Mucosa of rectum (tissue), 2 donors: Measurements from ENCODE around the gene CHPT1.
"Not testable (repeated sequence)": the region's sequence is repeated elsewhere in the genome, so short reads cannot be mapped to it uniquely, and the experiment has no call there.

Experiments
- H3K27ac ChIP-seq, 2 donors: one replicate each; pipeline ENCODE4 v1.7.0; 2013; ENCODE audit warnings: inconsistent platforms in 2 of 2, low read depth in 2 of 2, low read length in 2 of 2
- H3K27me3 ChIP-seq, 2 donors: one replicate each; pipeline ENCODE4 v1.7.0; 2013; ENCODE audit warnings: low read length in 2 of 2; ENCODE audit not compliant: control insufficient read depth in 2 of 2, insufficient read depth in 2 of 2
- H3K36me3 ChIP-seq, 2 donors: one replicate each; pipeline ENCODE4 v1.7.0; 2013; ENCODE audit warnings: low read length in 2 of 2; ENCODE audit not compliant: control insufficient read depth in 2 of 2, insufficient read depth in 2 of 2
- H3K4me1 ChIP-seq, 2 donors: one replicate each; pipeline ENCODE4 v1.7.0; 2013; ENCODE audit warnings: low read length in 2 of 2, mild to moderate bottlenecking in 1 of 2; ENCODE audit not compliant: control insufficient read depth in 2 of 2, insufficient read depth in 2 of 2
- H3K4me3 ChIP-seq, 2 donors: one replicate each; pipeline ENCODE4 v1.7.0; 2013; ENCODE audit warnings: low read length in 2 of 2
- H3K9ac ChIP-seq, 2 donors: one replicate each; pipeline ENCODE4 v1.7.0; 2013; ENCODE audit warnings: low read length in 2 of 2, low read depth in 1 of 2, mild to moderate bottlenecking in 1 of 2
- H3K9me3 ChIP-seq, 2 donors: one replicate each; pipeline ENCODE4 v1.7.0; 2013; ENCODE audit warnings: low read length in 2 of 2; ENCODE audit not compliant: control insufficient read depth in 2 of 2
- donor health status: healthy.
- donor health status: Normal muscosa, but diverticular disease.

CHPT1 gene

GRCh38 chr12:101714877-101715444, 17.5 kb downstream of the CHPT1 start:
- H3K9ac ChIP-seq: no peak overlapping the region
- no peak overlapping the region for H3K27ac ChIP-seq
- H3K4me3 ChIP-seq: no peak overlapping the region
- H3K9me3 ChIP-seq: no peaks in the 10 kb centered on the region
- peaks cover 10 to 26% of the 10 kb centered on the region in 2 donors for H3K4me1 ChIP-seq
- H3K36me3 ChIP-seq: peaks cover 0 to 3% of the 10 kb centered on the region in 2 donors
- no peaks in the 10 kb centered on the region for H3K27me3 ChIP-seq

- H3K9me3 ChIP-seq: no peaks in the 10 kb centered on the region
- peaks cover 2 to 7% of the 10 kb centered on the region in 2 donors for H3K4me1 ChIP-seq
- no peaks in the 10 kb centered on the region for H3K27me3 ChIP-seq
- no peak overlapping the region for H3K27ac ChIP-seq
- H3K4me3 ChIP-seq: no peak overlapping the region
- peaks cover 10 to 14% of the 10 kb centered on the region in 2 donors for H3K36me3 ChIP-seq
- H3K9ac ChIP-seq: no peak overlapping the region
Measured at GRCh38 chr12:101719566-101719965, 22.1 kb downstream of the CHPT1 start.

GRCh38 chr12:101720118-101720517, 22.7 kb downstream of the CHPT1 start:
- H3K9me3 ChIP-seq: no peaks in the 10 kb centered on the region
- peaks cover 2 to 3% of the 10 kb centered on the region in 2 donors for H3K4me1 ChIP-seq
- H3K27me3 ChIP-seq: no peaks in the 10 kb centered on the region
- H3K4me3 ChIP-seq: no peak overlapping the region
- H3K27ac ChIP-seq: no peak overlapping the region
- H3K36me3 ChIP-seq: peaks cover 12 to 14% of the 10 kb centered on the region in 2 donors
- no peak overlapping the region for H3K9ac ChIP-seq

- H3K9ac ChIP-seq: no peak overlapping the region
- H3K36me3 ChIP-seq: peaks cover 29 to 33% of the 10 kb centered on the region in 2 donors
- no peaks in the 10 kb centered on the region for H3K27me3 ChIP-seq
- H3K4me3 ChIP-seq: no peak overlapping the region
- no peaks in the 10 kb centered on the region for H3K9me3 ChIP-seq
- peaks cover 0 to 2% of the 10 kb centered on the region in 2 donors for H3K4me1 ChIP-seq
- H3K27ac ChIP-seq: no peak overlapping the region
Measured at GRCh38 chr12:101722392-101722791, 25.0 kb downstream of the CHPT1 start.

DNA sequence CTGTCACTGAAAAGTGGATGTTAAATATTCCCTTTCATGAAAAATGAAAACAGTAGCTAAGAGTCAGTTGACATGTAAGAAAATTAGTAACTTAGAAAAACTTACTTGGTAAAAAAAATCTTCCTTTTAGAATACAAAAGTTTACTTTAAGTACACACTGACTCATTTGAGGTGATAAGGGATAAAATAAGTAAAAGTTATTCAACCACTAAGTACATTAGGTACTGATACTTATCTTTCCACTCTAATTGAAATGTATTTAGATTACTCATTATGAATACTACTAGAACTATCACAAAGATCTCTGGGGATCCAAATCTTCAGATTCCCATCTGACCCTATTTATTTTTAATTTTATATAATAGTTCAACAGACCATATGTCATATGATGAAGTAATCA, 29.7 kb downstream of the CHPT1 start:
- peaks cover 28 to 37% of the 10 kb centered on the region in 2 donors for H3K36me3 ChIP-seq
- no peaks in the 10 kb centered on the region for H3K9me3 ChIP-seq
- H3K27me3 ChIP-seq: no peaks in the 10 kb centered on the region
- H3K27ac ChIP-seq: no peak overlapping the region
- H3K9ac ChIP-seq: no peak overlapping the region
- no peaks in the 10 kb centered on the region for H3K4me1 ChIP-seq
- H3K4me3 ChIP-seq: no peak overlapping the region

DNA sequence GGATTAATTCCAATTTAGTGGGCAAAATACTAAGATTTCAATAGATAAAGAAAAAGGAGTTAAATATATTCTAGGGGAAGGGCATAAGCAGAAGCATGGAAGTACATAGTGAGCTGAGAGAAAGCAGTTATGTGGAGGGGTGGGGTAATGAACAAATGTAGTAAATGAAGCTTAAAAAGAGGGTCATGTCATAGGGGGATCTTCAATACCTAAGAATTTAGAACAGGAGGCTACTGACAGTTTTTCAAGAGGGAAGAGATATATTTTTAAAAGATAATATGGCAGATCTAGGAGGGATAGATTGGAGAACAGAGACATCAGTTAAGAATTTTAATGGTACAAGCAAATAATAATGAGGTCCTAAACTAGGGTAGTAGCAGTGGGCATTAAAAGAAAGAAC, 32.4 kb downstream of the CHPT1 start:
- Histone ChIP-seq H3K4me1 (no peaks in the 10 kb centered on the region), H3K27ac (no peak overlapping the region), H3K27me3 (no peaks in the 10 kb centered on the region), H3K36me3 (peaks cover 27 to 35% of the 10 kb centered on the region in 2 donors), H3K9me3 (no peaks in the 10 kb centered on the region), H3K4me3 (no peak overlapping the region), H3K9ac (no peak overlapping the region)

DNA sequence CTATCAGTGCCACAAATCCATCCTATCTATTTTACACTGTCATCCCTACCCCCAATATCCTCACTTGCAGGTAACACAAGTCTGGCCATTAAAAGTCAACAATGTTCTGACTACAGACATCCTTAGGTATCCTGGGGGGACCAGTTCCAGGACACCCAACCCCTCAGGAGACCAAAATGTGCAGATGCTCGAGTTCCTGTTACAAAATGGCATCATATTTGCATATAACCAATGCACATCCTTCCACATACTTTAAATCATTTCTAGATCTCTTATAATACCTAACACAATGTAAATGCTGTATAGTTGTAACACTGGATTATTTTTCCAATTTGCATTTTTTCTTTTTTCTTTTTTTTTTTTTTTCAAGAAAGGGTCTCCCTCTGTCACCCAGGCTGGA, 34.9 kb downstream of the CHPT1 start:
- H3K4me3 ChIP-seq: no peak overlapping the region
- H3K9ac ChIP-seq: no peak overlapping the region
- H3K27me3 ChIP-seq: no peaks in the 10 kb centered on the region
- H3K4me1 ChIP-seq: no peaks in the 10 kb centered on the region
- H3K9me3 ChIP-seq: no peaks in the 10 kb centered on the region
- no peak overlapping the region for H3K27ac ChIP-seq
- H3K36me3 ChIP-seq: peaks cover 8 to 20% of the 10 kb centered on the region in 2 donors

- H3K9ac ChIP-seq: no peak overlapping the region
- no peaks in the 10 kb centered on the region for H3K27me3 ChIP-seq
- H3K9me3 ChIP-seq: no peaks in the 10 kb centered on the region
- no peak overlapping the region for H3K4me3 ChIP-seq
- no peaks in the 10 kb centered on the region for H3K4me1 ChIP-seq
- H3K27ac ChIP-seq: no peak overlapping the region
- peaks cover 14 to 25% of the 10 kb centered on the region in 2 donors for H3K36me3 ChIP-seq
Measured at GRCh38 chr12:101733166-101733565, 35.7 kb downstream of the CHPT1 start.

DNA sequence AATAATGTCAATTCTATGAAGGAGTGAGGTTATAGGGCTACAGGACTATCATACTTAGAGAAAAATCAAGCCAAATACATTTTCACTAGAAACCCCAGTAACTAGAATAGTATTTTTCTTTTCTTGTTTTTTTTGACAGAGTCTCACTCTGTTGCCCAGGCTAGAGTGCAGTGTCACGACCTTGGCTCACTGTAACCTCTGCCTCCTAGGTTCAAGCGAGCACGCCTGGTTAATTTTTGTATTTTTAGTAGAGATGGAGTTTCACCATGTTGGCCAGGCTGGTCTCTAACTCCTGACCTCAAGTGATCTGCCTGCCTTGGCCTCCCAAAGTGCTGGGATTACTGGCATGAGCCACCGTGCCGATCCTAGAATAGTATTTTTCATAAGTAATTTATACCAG, 37.0 kb downstream of the CHPT1 start:
- peaks cover 22 to 25% of the 10 kb centered on the region in 2 donors for H3K36me3 ChIP-seq
- H3K4me3 ChIP-seq, H3K4me1 ChIP-seq, H3K27me3 ChIP-seq, H3K9me3 ChIP-seq, H3K9ac ChIP-seq, H3K27ac ChIP-seq: not testable (repeated sequence)

DNA sequence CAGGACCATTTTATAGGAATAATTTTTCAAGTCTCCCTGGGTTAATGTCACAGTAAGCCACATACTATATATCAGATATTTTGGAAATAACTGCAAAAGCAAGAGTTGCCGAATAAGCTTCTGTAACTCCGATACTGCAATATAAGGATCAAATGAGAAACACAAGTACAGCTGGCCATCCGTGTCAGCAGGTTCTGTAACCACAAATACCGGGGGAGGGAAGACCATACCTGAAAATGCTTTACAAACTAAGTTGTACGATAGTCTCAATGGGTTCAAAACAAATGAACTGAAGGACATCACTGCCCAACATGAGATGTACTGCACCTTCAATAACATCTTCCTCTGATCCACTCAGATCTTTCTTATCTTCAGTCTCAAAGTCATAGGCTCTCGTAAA, 40.0 kb downstream of the CHPT1 start:
- no peaks in the 10 kb centered on the region for H3K4me1 ChIP-seq
- H3K9me3 ChIP-seq: no peaks in the 10 kb centered on the region
- no peaks in the 10 kb centered on the region for H3K27me3 ChIP-seq
- peaks cover 20 to 31% of the 10 kb centered on the region in 2 donors for H3K36me3 ChIP-seq
- H3K27ac ChIP-seq: no peak overlapping the region
- no peak overlapping the region for H3K9ac ChIP-seq
- no peak overlapping the region for H3K4me3 ChIP-seq
